ENCODE results near the gene POLR2E. TPM values are rescaled to one million over a fixed set of nuclear protein-coding genes. Genes with fewer than 3 reads are reported as not detected.

The POLR2E gene
- total RNA-seq, 1 donor from 2014 or later = 137 TPM

DNA sequence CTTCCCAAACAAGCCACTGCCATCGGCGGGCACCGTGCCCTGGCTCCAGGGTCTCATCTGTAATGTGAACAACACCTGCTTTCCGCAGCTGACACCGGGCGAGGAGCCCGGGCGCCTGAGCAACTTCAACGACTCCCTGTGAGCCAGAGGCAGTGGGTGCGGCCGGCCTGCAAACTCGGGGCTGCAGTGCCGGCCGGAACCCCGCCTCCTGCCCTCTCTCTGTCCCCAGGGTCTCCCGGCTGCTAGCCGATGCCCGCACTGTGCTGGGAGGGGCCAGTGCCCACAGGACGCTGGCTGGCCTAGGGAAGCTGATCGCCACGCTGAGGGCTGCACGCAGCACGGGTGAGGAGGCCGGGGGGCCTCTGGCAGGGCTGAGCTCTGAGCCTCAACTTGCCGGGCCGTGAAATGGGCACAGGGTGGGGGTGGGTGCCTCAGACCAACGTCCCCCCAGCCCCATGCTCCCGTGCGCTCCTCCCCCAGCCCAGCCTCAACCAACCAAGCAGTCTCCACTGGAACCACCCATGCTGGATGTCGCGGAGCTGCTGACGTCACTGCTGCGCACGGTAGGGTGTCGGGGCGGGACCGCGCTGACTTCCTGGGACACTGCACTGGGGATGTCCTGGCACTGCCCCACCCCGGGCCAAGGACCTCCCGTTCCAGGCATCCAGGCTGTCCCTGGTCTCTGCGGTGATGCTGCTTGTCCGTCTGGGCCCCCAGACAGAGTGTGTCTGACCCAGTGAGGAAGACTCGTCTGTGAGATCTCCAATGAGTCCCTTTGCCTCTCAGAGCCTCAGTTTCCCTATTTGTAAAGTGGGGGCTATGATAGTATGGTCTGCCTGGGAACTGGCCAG is 53.1 kb downstream of the POLR2E start:
- no peak overlapping the region for H3K27ac Mint-ChIP-seq
- no peaks in the 10 kb centered on the region for H3K9me3 Mint-ChIP-seq
- H3K4me3 Mint-ChIP-seq = peak overlapping the region; percentile 30
- DNase-seq (ENCODE audit: low spot score in 2 of 2, unreplicated experiment in 2 of 2) = no peak
- TF ChIP-seq, protein P1, sequence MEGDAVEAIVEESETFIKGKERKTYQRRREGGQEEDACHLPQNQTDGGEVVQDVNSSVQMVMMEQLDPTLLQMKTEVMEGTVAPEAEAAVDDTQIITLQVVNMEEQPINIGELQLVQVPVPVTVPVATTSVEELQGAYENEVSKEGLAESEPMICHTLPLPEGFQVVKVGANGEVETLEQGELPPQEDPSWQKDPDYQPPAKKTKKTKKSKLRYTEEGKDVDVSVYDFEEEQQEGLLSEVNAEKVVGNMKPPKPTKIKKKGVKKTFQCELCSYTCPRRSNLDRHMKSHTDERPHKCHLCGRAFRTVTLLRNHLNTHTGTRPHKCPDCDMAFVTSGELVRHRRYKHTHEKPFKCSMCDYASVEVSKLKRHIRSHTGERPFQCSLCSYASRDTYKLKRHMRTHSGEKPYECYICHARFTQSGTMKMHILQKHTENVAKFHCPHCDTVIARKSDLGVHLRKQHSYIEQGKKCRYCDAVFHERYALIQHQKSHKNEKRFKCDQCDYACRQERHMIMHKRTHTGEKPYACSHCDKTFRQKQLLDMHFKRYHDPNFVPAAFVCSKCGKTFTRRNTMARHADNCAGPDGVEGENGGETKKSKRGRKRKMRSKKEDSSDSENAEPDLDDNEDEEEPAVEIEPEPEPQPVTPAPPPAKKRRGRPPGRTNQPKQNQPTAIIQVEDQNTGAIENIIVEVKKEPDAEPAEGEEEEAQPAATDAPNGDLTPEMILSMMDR (IDR thresholded peaks at IDR 0.05; ENCODE audit: unreplicated experiment) = no peak
- no peaks in the 10 kb centered on the region for H3K27me3 Mint-ChIP-seq (ENCODE audit: low read depth)
- peaks cover 8% of the 10 kb centered on the region for H3K36me3 Mint-ChIP-seq
- H3K4me1 Mint-ChIP-seq = peaks cover 20% of the 10 kb centered on the region

DNA sequence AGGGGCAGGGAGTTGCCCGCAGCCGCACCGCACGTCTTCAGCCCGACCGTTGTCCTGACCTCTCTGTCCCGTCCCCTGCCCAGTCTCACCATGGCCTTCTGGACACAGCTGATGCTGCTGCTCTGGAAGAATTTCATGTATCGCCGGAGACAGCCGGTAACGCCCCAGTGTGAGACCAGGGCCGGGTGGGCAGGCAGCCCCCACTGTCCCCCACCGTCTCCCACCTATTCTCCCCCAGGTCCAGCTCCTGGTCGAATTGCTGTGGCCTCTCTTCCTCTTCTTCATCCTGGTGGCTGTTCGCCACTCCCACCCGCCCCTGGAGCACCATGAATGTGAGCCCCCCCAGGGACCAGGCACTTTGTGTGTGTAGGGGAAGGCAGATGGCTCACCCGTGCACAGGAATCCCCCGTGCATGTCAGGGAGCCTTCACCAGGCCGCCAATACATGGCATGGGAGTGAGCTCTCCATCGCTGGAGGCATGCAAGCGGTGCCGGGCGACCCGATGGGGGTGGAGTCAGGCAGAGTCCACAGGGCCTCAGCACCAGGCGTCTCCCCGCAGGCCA is 53.8 kb downstream of the POLR2E start:
- Mint-ChIP-seq H3K4me3 (peak overlapping the region; percentile 73), H3K4me1 (peaks cover 20% of the 10 kb centered on the region), H3K27me3 (ENCODE audit: low read depth) (no peaks in the 10 kb centered on the region), H3K27ac (peak overlapping the region; percentile 56), H3K9me3 (no peaks in the 10 kb centered on the region), H3K36me3 (peaks cover 11% of the 10 kb centered on the region)
- TF ChIP-seq, protein P1 (IDR thresholded peaks at IDR 0.05; ENCODE audit: unreplicated experiment) = no peak
- DNase-seq (ENCODE audit: low spot score in 2 of 2, unreplicated experiment in 2 of 2) = no peak

DNA sequence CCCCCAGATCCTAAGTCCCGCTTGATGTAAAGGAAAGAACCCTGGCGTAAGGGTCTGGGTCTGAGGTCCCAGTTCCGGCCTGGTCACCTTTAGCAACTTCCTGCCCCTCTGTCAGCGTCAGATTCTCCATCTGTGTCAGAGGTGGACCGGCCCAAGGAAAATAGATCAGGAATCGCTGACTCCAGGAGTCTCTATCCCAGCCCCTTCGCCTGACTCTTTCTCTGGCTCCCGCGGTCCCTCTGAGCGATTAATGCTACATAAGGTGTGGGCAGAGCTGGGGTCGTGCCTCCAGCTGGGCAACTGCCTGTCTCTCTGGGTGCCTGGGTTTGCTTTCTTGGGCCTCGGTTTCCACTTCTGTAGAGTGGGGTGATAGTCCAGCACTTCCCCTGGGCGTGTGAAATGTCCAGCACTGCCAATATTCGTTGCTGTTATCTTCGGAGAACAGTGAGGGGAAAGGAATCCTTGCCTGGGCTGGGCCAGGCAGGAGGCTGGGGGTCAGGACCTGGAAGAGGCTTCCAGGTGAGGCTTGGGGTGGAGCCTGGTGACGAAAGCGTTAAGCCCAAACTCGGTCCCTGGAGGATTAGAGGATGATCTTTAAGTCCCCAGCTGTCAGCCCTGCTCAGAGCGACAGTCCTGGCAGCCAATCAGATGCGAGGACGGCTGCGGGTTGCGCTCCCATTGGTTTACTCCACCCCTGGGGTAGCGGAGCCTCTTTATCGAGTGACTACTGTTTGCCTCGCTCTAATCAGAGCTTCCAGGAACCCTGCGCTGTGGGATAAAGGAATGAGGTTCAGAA is 54.5 kb downstream of the POLR2E start:
- peaks cover 20% of the 10 kb centered on the region for H3K4me1 Mint-ChIP-seq
- peak overlapping the region; percentile 86 for H3K27ac Mint-ChIP-seq
- no peaks in the 10 kb centered on the region for H3K27me3 Mint-ChIP-seq (ENCODE audit: low read depth)
- peak overlapping the region; percentile 73 for H3K4me3 Mint-ChIP-seq
- TF ChIP-seq, protein P1 (IDR thresholded peaks at IDR 0.05; ENCODE audit: unreplicated experiment) = no peak
- DNase-seq (ENCODE audit: low spot score in 2 of 2, unreplicated experiment in 2 of 2) = peak; percentile 83 to 90
- no peaks in the 10 kb centered on the region for H3K9me3 Mint-ChIP-seq
- peaks cover 14% of the 10 kb centered on the region for H3K36me3 Mint-ChIP-seq

DNA sequence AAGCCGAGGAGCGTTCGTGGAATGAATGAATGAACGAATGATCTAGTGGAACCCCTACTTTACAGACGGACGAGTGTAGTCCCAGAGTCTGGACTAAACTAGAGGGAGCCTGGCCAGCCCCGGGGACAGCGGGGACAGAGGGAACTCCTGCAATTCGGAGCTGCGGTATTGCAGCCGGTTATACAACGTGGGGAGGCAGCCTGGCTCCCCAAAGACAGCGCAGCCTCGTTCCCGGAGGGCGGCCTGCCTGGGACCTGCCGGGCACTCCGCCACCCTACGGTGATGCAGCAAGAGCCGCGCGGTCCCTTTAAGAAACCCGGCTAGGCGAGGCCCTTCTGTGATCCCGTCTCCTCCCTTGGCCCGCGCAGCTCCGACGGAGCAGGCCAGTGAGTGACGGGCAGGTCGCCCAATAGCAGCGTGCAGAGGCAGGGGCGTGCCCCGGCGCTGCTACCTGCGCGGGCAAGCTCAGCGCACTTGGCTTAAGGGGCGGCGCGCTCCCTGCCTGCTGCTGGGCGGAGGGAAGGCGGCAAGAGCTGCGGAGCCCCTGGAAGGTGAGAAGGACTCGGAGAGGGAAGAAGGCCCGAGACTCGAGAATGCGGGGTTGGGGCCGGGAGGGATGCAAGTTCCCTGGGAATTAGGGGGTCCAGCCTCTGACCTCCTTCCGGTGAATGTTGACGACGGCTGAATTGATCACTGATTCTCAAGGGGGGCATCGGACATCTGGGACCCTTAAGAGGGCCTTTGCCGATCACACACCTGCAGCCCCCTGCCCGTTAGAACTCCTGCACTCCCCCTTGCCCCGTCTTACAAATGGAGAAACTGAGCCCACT is 55.3 kb downstream of the POLR2E start, which contains the start of gene ABCA7:
Gene ABCA7, plus strand, starts transcription at position 462 of the 830 bp plus-strand sequence. CDS start 1,255 bp downstream, outside the sequence.
- Mint-ChIP-seq H3K27ac (peak within 1 kb of the TSS; percentile 89), H3K27me3 (ENCODE audit: low read depth) (no peaks in the 10 kb centered on the region), H3K4me1 (peaks cover 20% of the 10 kb centered on the region), H3K9me3 (no peaks in the 10 kb centered on the region), H3K4me3 (peak within 1 kb of the TSS; percentile 73), H3K36me3 (peaks cover 18% of the 10 kb centered on the region)
- peak; percentile 98 to 100 for DNase-seq (ENCODE audit: low spot score in 2 of 2, unreplicated experiment in 2 of 2)
- TF ChIP-seq, protein P1 (IDR thresholded peaks at IDR 0.05; ENCODE audit: unreplicated experiment) = no peak

Data from mesothelial cell of epicardium (in vitro differentiated cells).